ENCODE data around the gene PGLYRP3.

DNA sequence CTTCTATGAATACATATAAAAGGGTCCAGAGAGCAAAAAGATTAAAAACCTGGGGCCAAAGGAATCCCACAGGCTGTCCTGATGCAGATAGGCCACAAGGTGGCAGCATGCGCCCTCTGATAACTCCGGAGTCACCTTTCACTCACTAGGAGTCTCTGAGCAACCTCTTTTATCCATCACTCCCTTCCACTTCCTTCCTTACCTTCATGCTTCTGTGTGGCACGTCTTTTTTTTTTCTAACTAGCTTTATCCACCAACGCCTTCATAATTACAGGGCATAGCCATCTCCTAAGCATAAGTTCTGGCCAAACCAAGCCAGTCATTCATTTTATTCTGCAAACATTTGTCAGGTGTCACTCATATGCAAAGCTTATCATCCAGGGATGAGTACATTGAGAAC, 39.8 kb upstream of the PGLYRP3 start:
- TF ChIP-seq TAF1 (IDR thresholded peaks at IDR 0.05; ENCODE audit: low read depth) (no peak), EP300 (IDR thresholded peaks at IDR 0.05; ENCODE audit: borderline replicate concordance) (no peak), TEAD4 (IDR thresholded peaks at IDR 0.05) (no peak)
- TF ChIP-seq, protein P1, sequence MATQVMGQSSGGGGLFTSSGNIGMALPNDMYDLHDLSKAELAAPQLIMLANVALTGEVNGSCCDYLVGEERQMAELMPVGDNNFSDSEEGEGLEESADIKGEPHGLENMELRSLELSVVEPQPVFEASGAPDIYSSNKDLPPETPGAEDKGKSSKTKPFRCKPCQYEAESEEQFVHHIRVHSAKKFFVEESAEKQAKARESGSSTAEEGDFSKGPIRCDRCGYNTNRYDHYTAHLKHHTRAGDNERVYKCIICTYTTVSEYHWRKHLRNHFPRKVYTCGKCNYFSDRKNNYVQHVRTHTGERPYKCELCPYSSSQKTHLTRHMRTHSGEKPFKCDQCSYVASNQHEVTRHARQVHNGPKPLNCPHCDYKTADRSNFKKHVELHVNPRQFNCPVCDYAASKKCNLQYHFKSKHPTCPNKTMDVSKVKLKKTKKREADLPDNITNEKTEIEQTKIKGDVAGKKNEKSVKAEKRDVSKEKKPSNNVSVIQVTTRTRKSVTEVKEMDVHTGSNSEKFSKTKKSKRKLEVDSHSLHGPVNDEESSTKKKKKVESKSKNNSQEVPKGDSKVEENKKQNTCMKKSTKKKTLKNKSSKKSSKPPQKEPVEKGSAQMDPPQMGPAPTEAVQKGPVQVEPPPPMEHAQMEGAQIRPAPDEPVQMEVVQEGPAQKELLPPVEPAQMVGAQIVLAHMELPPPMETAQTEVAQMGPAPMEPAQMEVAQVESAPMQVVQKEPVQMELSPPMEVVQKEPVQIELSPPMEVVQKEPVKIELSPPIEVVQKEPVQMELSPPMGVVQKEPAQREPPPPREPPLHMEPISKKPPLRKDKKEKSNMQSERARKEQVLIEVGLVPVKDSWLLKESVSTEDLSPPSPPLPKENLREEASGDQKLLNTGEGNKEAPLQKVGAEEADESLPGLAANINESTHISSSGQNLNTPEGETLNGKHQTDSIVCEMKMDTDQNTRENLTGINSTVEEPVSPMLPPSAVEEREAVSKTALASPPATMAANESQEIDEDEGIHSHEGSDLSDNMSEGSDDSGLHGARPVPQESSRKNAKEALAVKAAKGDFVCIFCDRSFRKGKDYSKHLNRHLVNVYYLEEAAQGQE (IDR thresholded peaks at IDR 0.05; ENCODE audit: low read depth), result no peak

All from Ishikawa (cell line).